Neural progenitor cell (in vitro differentiated cells): Measurements from ENCODE around the gene SPOP. TPM values are rescaled to one million over a fixed set of nuclear protein-coding genes. Genes with fewer than 3 reads are reported as not detected.

ENCODE experiments used
- DNase-seq: peaks from one replicate; pipeline ENCODE4 v3.0.0-alpha.2; 2016; ENCODE audit warnings: low spot score
- H2AFZ ChIP-seq: fragments of 200-600 bp; sonication (generic); replicated peaks from 2 replicates; pipeline ENCODE4 v1.6.1; 2016; ENCODE audit warnings: antibody characterized with exemption
- H3F3A ChIP-seq: fragments of 200-600 bp; sonication (generic); 2 replicates; pipeline ENCODE4 v1.6.1; 2016; ENCODE audit warnings: antibody characterized with exemption, low read depth
- H3K27ac ChIP-seq: fragments of 200-600 bp; sonication (generic); 2 replicates; pipeline ENCODE4 v1.5.1; 2016; ENCODE audit warnings: mild to moderate bottlenecking
- H3K27me3 ChIP-seq: fragments of 200-600 bp; sonication (generic); 2 replicates; pipeline ENCODE4 v1.6.1; 2016; ENCODE audit warnings: mild to moderate bottlenecking, moderate library complexity
- H3K36me3 ChIP-seq: fragments of 200-600 bp; sonication (generic); 2 replicates; pipeline ENCODE4 v1.5.1; 2016
- H3K4me1 ChIP-seq: fragments of 200-600 bp; sonication (generic); 2 replicates; pipeline ENCODE4 v1.6.1; 2016; ENCODE audit warnings: mixed run types
- H3K4me2 ChIP-seq: fragments of 200-600 bp; sonication (generic); 2 replicates; pipeline ENCODE4 v1.6.1; 2016
- H3K4me3 ChIP-seq: fragments of 200-600 bp; sonication (generic); 2 replicates; pipeline ENCODE4 v1.5.1; 2016
- H3K79me2 ChIP-seq: fragments of 200-600 bp; sonication (generic); 2 replicates; pipeline ENCODE4 v1.6.1; 2016; ENCODE audit warnings: low read depth
- H3K9ac ChIP-seq: fragments of 200-600 bp; sonication (generic); 2 replicates; pipeline ENCODE4 v1.6.1; 2016
- H3K9me3 ChIP-seq: fragments of 200-600 bp; sonication (generic); 2 replicates; pipeline ENCODE4 v1.5.1; 2016; ENCODE audit warnings: low read depth
- H4K20me1 ChIP-seq: fragments of 200-600 bp; sonication (generic); 2 replicates; pipeline ENCODE4 v1.6.1; 2016; ENCODE audit warnings: low read depth
- H3K27ac Mint-ChIP-seq: 3 replicates; pipeline ENCODE4 v1.8.0; 2021; ENCODE audit warnings: mixed read lengths
- H3K27me3 Mint-ChIP-seq: 2 replicates; pipeline ENCODE4 v1.8.0; 2022; ENCODE audit warnings: low read depth, mild to moderate bottlenecking, inconsistent platforms, moderate library complexity, mixed read lengths; ENCODE audit not compliant: insufficient read depth
- H3K36me3 Mint-ChIP-seq: 3 replicates; pipeline ENCODE4 v1.8.0; 2021; ENCODE audit warnings: mixed read lengths
- H3K4me1 Mint-ChIP-seq: 3 replicates; pipeline ENCODE4 v1.8.0; 2021; ENCODE audit warnings: mixed read lengths
- H3K4me3 Mint-ChIP-seq: 3 replicates; pipeline ENCODE4 v1.8.0; 2021; ENCODE audit warnings: mild to moderate bottlenecking, moderate library complexity, mixed read lengths
- H3K9me3 Mint-ChIP-seq: 3 replicates; pipeline ENCODE4 v1.8.0; 2020; ENCODE audit warnings: mixed read lengths
- CTCF ChIP-seq: fragments of 200-600 bp; sonication (generic); IDR thresholded peaks from 2 replicates; pipeline ENCODE4 v1.5.1; 2017; ENCODE audit warnings: antibody characterized with exemption, mild to moderate bottlenecking
- EZH2 ChIP-seq: fragments of 200-600 bp; sonication (generic); IDR thresholded peaks from 2 replicates; pipeline ENCODE4 v1.6.1; 2017; ENCODE audit warnings: antibody characterized with exemption, mild to moderate bottlenecking, moderate library complexity
- EZH2phosphoT487 ChIP-seq: fragments of 200-600 bp; sonication (generic); IDR thresholded peaks from 2 replicates; pipeline ENCODE4 v1.6.1; 2017; ENCODE audit warnings: antibody characterized with exemption
- total RNA-seq: library from RNA; depleted of rRNA; stranded (reverse); fragments of >200 nt; gene quantifications from 2 replicates; pipeline ENCODE4 v1.2.3, GENCODE V29; 2015; ENCODE audit warnings: low replicate concordance

The SPOP gene
- total RNA-seq, 1 donor from 2014 or later: 40.3 TPM

- no peaks in the 10 kb centered on the region for H3K36me3 Mint-ChIP-seq
- H3K9me3 Mint-ChIP-seq: no peaks in the 10 kb centered on the region
- H3K4me1 ChIP-seq: peaks cover 18% of the 10 kb centered on the region
- H3K4me3 ChIP-seq: no peak overlapping the region
- peaks cover 15% of the 10 kb centered on the region for H3K4me1 Mint-ChIP-seq
- no peak for DNase-seq
- no peak overlapping the region for H3K4me2 ChIP-seq
- no peak overlapping the region for H3K27ac ChIP-seq
- H3K4me3 Mint-ChIP-seq: no peak overlapping the region
- H3K9me3 ChIP-seq: no peaks in the 10 kb centered on the region
- no peak overlapping the region for H3K27ac Mint-ChIP-seq
- peaks cover 8% of the 10 kb centered on the region for H3K79me2 ChIP-seq
- H2AFZ ChIP-seq: no peak overlapping the region
- no peak overlapping the region for H3K9ac ChIP-seq
- H3K27me3 ChIP-seq: peaks cover 41% of the 10 kb centered on the region
- peaks cover 54% of the 10 kb centered on the region for H3F3A ChIP-seq
- no peaks in the 10 kb centered on the region for H3K36me3 ChIP-seq
- H3K27me3 Mint-ChIP-seq: peaks cover 41% of the 10 kb centered on the region
- H4K20me1 ChIP-seq: peaks cover 9% of the 10 kb centered on the region
- TF ChIP-seq CTCF (no peak), EZH2phosphoT487 (no peak), EZH2 (no peak)
These were observed 103.5 kb downstream of the SPOP start for GRCh38 chr17:49574323-49574781.

- H3K4me3 ChIP-seq: no peak overlapping the region
- no peak overlapping the region for H2AFZ ChIP-seq
- Mint-ChIP-seq H3K9me3 (no peaks in the 10 kb centered on the region), H3K27ac (no peak overlapping the region), H3K4me3 (peak overlapping the region; percentile 60), H3K4me1 (peaks cover 15% of the 10 kb centered on the region), H3K36me3 (no peaks in the 10 kb centered on the region), H3K27me3 (peaks cover 41% of the 10 kb centered on the region)
- peaks cover 18% of the 10 kb centered on the region for H3K4me1 ChIP-seq
- H3K4me2 ChIP-seq: no peak overlapping the region
- no peak overlapping the region for H3K9ac ChIP-seq
- DNase-seq: no peak
- no peaks in the 10 kb centered on the region for H3K9me3 ChIP-seq
- no peak overlapping the region for H3K27ac ChIP-seq
- TF ChIP-seq EZH2 (no peak), CTCF (no peak), EZH2phosphoT487 (no peak)
- H4K20me1 ChIP-seq: peaks cover 9% of the 10 kb centered on the region
- H3K27me3 ChIP-seq: peaks cover 42% of the 10 kb centered on the region
- no peaks in the 10 kb centered on the region for H3K36me3 ChIP-seq
- H3F3A ChIP-seq: peaks cover 55% of the 10 kb centered on the region
- peaks cover 8% of the 10 kb centered on the region for H3K79me2 ChIP-seq
These were observed 104.2 kb downstream of the SPOP start for GRCh38 chr17:49573510-49574322.

- Histone ChIP-seq H3F3A (peaks cover 62% of the 10 kb centered on the region), H3K4me3 (no peak overlapping the region), H3K9me3 (no peaks in the 10 kb centered on the region), H3K27me3 (peaks cover 47% of the 10 kb centered on the region), H3K27ac (no peak overlapping the region), H4K20me1 (peaks cover 9% of the 10 kb centered on the region), H3K36me3 (no peaks in the 10 kb centered on the region), H2AFZ (no peak overlapping the region), H3K4me2 (no peak overlapping the region), H3K79me2 (peaks cover 8% of the 10 kb centered on the region), H3K9ac (no peak overlapping the region), H3K4me1 (peaks cover 18% of the 10 kb centered on the region)
- Mint-ChIP-seq H3K4me1 (peaks cover 15% of the 10 kb centered on the region), H3K9me3 (no peaks in the 10 kb centered on the region), H3K27ac (no peak overlapping the region), H3K4me3 (no peak overlapping the region), H3K36me3 (no peaks in the 10 kb centered on the region), H3K27me3 (peaks cover 40% of the 10 kb centered on the region)
- DNase-seq: no peak
- no peak for TF ChIP-seq CTCF
- TF ChIP-seq EZH2: no peak
- TF ChIP-seq EZH2phosphoT487: no peak
These were observed 105.0 kb downstream of the SPOP start for GRCh38 chr17:49572806-49573420.
